ENCODE data around the gene SIT1.

The SIT1 gene

DNA sequence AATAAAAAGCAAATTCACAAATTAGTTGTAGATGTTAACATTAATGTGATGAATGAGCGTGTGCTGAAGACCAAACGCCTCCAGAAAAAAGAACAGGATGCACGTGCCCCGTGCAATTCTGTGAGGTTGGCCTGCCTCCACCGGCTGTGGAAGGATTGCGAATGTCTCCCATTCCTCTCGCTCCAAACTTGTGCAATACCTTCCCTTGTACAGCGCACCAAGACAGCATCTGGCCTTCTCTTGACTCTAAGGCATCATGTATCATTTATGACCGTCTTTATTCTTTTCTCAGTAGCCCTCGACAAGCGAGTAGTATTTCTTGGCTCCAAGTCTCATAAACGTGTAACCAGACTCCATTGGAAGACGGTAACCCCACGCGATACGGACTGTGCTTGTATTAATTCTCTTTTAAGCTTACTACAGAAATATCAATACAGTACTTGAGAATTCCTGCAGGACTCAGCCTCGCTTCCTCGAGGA is 47.2 kb downstream of the SIT1 start:
- Mint-ChIP-seq H3K4me1 (peaks cover 34% of the 10 kb centered on the region), H3K36me3 (ENCODE audit: low read depth) (peaks cover 17% of the 10 kb centered on the region), H3K27ac (peak overlapping the region; percentile 95 to 100 (median 99)), H3K27me3 (ENCODE audit: low read depth) (no peaks in the 10 kb centered on the region), H3K4me3 (peak overlapping the region; percentile 94 to 99 (median 94)), H3K9me3 (no peaks in the 10 kb centered on the region)
- TF ChIP-seq, protein P1, sequence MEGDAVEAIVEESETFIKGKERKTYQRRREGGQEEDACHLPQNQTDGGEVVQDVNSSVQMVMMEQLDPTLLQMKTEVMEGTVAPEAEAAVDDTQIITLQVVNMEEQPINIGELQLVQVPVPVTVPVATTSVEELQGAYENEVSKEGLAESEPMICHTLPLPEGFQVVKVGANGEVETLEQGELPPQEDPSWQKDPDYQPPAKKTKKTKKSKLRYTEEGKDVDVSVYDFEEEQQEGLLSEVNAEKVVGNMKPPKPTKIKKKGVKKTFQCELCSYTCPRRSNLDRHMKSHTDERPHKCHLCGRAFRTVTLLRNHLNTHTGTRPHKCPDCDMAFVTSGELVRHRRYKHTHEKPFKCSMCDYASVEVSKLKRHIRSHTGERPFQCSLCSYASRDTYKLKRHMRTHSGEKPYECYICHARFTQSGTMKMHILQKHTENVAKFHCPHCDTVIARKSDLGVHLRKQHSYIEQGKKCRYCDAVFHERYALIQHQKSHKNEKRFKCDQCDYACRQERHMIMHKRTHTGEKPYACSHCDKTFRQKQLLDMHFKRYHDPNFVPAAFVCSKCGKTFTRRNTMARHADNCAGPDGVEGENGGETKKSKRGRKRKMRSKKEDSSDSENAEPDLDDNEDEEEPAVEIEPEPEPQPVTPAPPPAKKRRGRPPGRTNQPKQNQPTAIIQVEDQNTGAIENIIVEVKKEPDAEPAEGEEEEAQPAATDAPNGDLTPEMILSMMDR (IDR thresholded peaks at IDR 0.05; ENCODE audit: unreplicated experiment in 3 of 3) = no peak

DNA sequence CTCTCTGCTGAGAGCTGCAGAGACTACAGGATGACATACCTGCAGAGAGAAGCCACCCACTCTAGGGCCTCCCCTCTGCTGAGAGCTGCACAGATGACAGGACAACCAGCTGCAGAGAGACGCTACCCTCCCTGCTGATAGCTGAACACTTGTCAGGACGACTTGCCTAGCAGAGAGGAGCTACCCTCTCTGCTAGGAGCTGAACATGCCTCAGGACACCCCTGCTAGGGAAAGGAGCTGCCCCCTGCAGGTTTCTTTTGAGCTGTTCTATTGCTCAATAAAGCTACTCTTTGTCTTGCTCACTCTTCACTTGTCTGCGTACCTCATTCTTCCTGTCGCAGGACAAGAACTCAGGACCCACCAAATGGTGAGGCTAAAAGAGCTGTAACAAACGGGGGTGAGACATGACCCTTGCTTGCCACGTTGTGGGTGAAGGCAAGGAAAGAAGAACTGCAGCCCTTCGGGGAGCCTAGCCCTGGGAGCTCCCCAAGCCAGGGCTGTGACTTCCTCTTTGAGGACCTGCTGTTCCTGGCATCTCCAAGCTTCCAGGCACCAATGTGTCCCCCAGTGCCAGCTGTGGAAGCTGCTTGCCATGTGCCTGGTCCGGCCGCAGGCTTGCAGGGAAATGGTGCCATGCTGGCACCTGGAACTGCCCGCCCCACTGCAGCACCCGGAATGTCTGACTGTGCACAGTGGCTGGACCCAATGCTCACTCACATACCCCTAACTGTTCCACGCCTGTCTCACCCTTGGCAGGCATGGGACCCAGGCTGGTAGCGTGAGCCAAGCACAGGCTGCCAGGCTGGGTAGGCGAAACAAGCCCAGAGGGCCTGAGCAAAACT is 50.7 kb downstream of the SIT1 start:
- H3K4me1 Mint-ChIP-seq = peaks cover 22% of the 10 kb centered on the region
- H3K27me3 Mint-ChIP-seq (ENCODE audit: low read depth) = no peaks in the 10 kb centered on the region
- TF ChIP-seq, protein P1 (IDR thresholded peaks at IDR 0.05; ENCODE audit: unreplicated experiment in 3 of 3) = no peak
- H3K4me3 Mint-ChIP-seq = no peak overlapping the region
- H3K36me3 Mint-ChIP-seq (ENCODE audit: low read depth) = peaks cover 4% of the 10 kb centered on the region
- H3K27ac Mint-ChIP-seq = no peak overlapping the region
- no peaks in the 10 kb centered on the region for H3K9me3 Mint-ChIP-seq
